ENCODE data around the gene BBS7. TPM values are rescaled to one million over a fixed set of nuclear protein-coding genes. Genes with fewer than 3 reads are reported as not detected.

The BBS7 gene
- polyA plus RNA-seq, 1 of the 3 experiments (the other 2 are of a cell fraction), result 24.3 TPM

- Histone ChIP-seq H3K9ac (no peak overlapping the region), H3K4me3 (ENCODE audit: low read depth in 2 of 2, low read length in 1 of 2) (no peak overlapping the region), H3F3A (replicated peaks; ENCODE audit: insufficient read depth) (peaks cover 91% of the 10 kb centered on the region), H3K79me2 (ENCODE audit: insufficient read depth) (peaks cover 75% of the 10 kb centered on the region), H2AFZ (ENCODE audit: low read depth) (no peak overlapping the region), H4K20me1 (ENCODE audit: insufficient read depth) (no peaks in the 10 kb centered on the region; the same call in 1 of the 2 replicates), H3K4me1 (ENCODE audit: control insufficient read depth in 1 of 2, insufficient read depth in 2 of 2, low read depth in 1 of 2, low read length in 1 of 2) (peaks cover 5 to 33% of the 10 kb centered on the region in 2 experiments; a peak in 2 of 4 replicates), H3K27me3 (ENCODE audit: insufficient read depth) (no peaks in the 10 kb centered on the region), H3K9me3 (no peaks in the 10 kb centered on the region), H3K27ac (ENCODE audit: low read depth in 2 of 2, low read length in 1 of 2) (peak overlapping the region; percentile 43 to 63; a peak in 3 of 4 replicates), H3K36me3 (replicated peaks in 1 of 2; ENCODE audit: control insufficient read depth in 1 of 2, insufficient read depth in 2 of 2, low read length in 1 of 2) (peaks cover 83% of the 10 kb centered on the region in 2 experiments), H3K9me2 (no peaks in the 10 kb centered on the region), H3K4me2 (no peak overlapping the region)
- DNase-seq, result no peak
- 93% methylated on average over 3 of the region's 3 CpGs for WGBS (ENCODE audit: low lambda C conversion rate)
- POLR2A ChIA-PET, result no interaction called here
- CTCF ChIA-PET, result no interaction called here
- TF ChIP-seq JUND (IDR thresholded peaks at IDR 0.05) (no peak), NRF1 (IDR thresholded peaks at IDR 0.05; ENCODE audit: low read depth, low read length) (no peak), GATA2 (CRISPR knock-in tag; IDR thresholded peaks at IDR 0.05) (no peak), MEF2A (IDR thresholded peaks at IDR 0.05; ENCODE audit: borderline replicate concordance, low read depth) (no peak), RFX5 (IDR thresholded peaks at IDR 0.05; ENCODE audit: low read length) (no peak), POLR2AphosphoS5 (IDR thresholded peaks at IDR 0.05; ENCODE audit: low read depth, low read length) (no peak), TCF12 (IDR thresholded peaks at IDR 0.05) (no peak), FOXJ3 (CRISPR knock-in tag; IDR thresholded peaks at IDR 0.05) (no peak), TEAD4 (IDR thresholded peaks at IDR 0.05; ENCODE audit: borderline replicate concordance, insufficient read depth) (no peak)
- TF ChIP-seq, protein P1, sequence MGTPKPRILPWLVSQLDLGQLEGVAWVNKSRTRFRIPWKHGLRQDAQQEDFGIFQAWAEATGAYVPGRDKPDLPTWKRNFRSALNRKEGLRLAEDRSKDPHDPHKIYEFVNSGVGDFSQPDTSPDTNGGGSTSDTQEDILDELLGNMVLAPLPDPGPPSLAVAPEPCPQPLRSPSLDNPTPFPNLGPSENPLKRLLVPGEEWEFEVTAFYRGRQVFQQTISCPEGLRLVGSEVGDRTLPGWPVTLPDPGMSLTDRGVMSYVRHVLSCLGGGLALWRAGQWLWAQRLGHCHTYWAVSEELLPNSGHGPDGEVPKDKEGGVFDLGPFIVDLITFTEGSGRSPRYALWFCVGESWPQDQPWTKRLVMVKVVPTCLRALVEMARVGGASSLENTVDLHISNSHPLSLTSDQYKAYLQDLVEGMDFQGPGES (IDR thresholded peaks at IDR 0.05; ENCODE audit: low read depth, low read length), result no peak
- TF ChIP-seq, protein P2, sequence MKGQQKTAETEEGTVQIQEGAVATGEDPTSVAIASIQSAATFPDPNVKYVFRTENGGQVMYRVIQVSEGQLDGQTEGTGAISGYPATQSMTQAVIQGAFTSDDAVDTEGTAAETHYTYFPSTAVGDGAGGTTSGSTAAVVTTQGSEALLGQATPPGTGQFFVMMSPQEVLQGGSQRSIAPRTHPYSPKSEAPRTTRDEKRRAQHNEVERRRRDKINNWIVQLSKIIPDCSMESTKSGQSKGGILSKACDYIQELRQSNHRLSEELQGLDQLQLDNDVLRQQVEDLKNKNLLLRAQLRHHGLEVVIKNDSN (IDR thresholded peaks at IDR 0.05; ENCODE audit: borderline replicate concordance, low read depth), result no peak
- TF ChIP-seq, protein P3, sequence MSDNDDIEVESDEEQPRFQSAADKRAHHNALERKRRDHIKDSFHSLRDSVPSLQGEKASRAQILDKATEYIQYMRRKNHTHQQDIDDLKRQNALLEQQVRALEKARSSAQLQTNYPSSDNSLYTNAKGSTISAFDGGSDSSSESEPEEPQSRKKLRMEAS (IDR thresholded peaks at IDR 0.05; ENCODE audit: low read depth), result no peak
These were observed 53.3 kb downstream of the BBS7 start for GRCh38 chr4:121817006-121817405.

GRCh38 chr4:121814756-121815155 is 55.5 kb downstream of the BBS7 start:
- H3K4me2 ChIP-seq, result peak overlapping the region; percentile 40
- no peaks in the 10 kb centered on the region for H3K9me2 ChIP-seq
- no peaks in the 10 kb centered on the region for H4K20me1 ChIP-seq (ENCODE audit: insufficient read depth)
- H2AFZ ChIP-seq (ENCODE audit: low read depth), result no peak overlapping the region
- peak overlapping the region; percentile 47 to 63; a peak in 3 of 4 replicates for H3K27ac ChIP-seq (ENCODE audit: low read depth in 2 of 2, low read length in 1 of 2)
- H3F3A ChIP-seq (replicated peaks; ENCODE audit: insufficient read depth), result peaks cover 88% of the 10 kb centered on the region
- H3K9me3 ChIP-seq, result no peaks in the 10 kb centered on the region
- WGBS (ENCODE audit: low lambda C conversion rate), result 60% methylated on average over 2 of the region's 2 CpGs
- H3K79me2 ChIP-seq (ENCODE audit: insufficient read depth), result peaks cover 56% of the 10 kb centered on the region
- peaks cover 0 to 19% of the 10 kb centered on the region in 2 experiments; a peak in 2 of 4 replicates for H3K4me1 ChIP-seq (ENCODE audit: control insufficient read depth in 1 of 2, insufficient read depth in 2 of 2, low read depth in 1 of 2, low read length in 1 of 2)
- DNase-seq, result no peak
- H3K27me3 ChIP-seq (ENCODE audit: insufficient read depth), result no peaks in the 10 kb centered on the region
- 0 out of 2 replicates have a peak, but pooled peaks have one; percentile 5 for TF ChIP-seq TCF12 (IDR thresholded peaks at IDR 0.05)
- peak; percentile 4; the same call in 1 of the 2 replicates for TF ChIP-seq FOSL2 (IDR thresholded peaks at IDR 0.05; ENCODE audit: borderline replicate concordance, low read depth)
- no peak for TF ChIP-seq CTCF (IDR thresholded peaks at IDR 0.05)
- ChIA-PET POLR2A (no interaction called here), CTCF (no interaction called here)
- H3K9ac ChIP-seq, result no peak overlapping the region; the same call in 1 of the 2 replicates
- no peak overlapping the region for H3K4me3 ChIP-seq (ENCODE audit: low read depth in 2 of 2, low read length in 1 of 2)
- peaks cover 84 to 91% of the 10 kb centered on the region in 2 experiments for H3K36me3 ChIP-seq (replicated peaks in 1 of 2; ENCODE audit: control insufficient read depth in 1 of 2, insufficient read depth in 2 of 2, low read length in 1 of 2)

Data from SK-N-SH (cell line).